Activated CD8-positive, alpha-beta memory T cell treated with anti-CD3 and anti-CD28 coated beads for 1 hour (primary cell): ENCODE measurements around the gene SLC51B.
"Not testable (repeated sequence)": the region's sequence is repeated elsewhere in the genome, so short reads cannot be mapped to it uniquely, and the experiment has no call there.

Experiments used
- DNase-seq, 2 donors: peaks; one replicate each; pipeline ENCODE4 v3.0.0-alpha.2; 2020; ENCODE audit warnings: low read depth in 1 of 2; ENCODE audit errors: extremely low read depth in 1 of 2

The SLC51B gene

GRCh38 chr15:65044724-65045481 lies at the start of gene SLC51B:
SLC51B (plus strand) TSS chr15:65045387; CDS start chr15:65050005, 4,618 bp downstream.
- no peak for DNase-seq

DNA sequence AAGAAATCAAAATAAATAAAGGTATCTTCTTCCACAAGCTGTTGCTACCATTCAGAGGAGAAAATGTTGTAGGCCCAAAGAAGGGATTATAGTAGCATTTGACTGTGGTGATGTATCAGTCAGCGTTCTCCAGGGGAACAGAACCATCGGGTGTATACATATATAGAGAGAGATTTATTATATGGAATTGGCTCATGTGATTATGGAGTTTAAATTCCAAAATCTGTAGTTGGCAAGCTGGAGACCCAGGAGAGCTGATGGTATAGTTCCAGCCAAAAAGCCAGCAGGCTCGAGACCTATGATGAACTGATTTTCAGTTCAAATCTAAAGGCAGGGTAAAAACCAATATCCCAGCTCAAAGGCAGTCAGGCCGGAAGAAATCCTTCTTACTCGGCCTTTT lies 48.1 kb upstream of the SLC51B start:
- no peak for DNase-seq

- no peak for DNase-seq
These were observed 47.3 kb upstream of the SLC51B start for GRCh38 chr15:64997745-64998375.

GRCh38 chr15:65004993-65005392 lies 40.2 kb upstream of the SLC51B start:
- no peak for DNase-seq

GRCh38 chr15:65006876-65007275 lies 38.3 kb upstream of the SLC51B start:
- no peak for DNase-seq

- no peak for DNase-seq
These were observed 36.2 kb upstream of the SLC51B start for GRCh38 chr15:65008983-65009382.

GRCh38 chr15:65011198-65011597 lies 34.0 kb upstream of the SLC51B start:
- DNase-seq, result not testable (repeated sequence)

DNA sequence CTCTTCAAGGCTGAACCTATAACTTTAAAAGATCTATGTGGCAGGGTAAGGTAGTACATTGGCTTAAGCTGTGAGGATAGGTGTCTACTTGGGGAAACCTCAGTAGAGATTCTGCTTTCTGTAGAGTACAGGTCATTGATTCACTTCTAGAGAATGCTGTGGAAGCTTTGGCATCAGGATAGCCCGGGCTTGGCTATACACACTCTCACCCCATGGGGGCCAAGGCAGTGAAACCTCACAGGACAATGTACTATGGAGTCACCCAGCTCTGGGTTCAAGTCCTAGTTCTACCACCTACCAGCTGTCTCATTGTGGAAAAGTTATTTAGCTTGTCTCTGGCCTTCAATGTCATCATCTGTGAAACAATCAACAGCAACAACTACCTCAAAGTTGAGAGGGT lies 24.8 kb upstream of the SLC51B start:
- DNase-seq, result no peak

DNA sequence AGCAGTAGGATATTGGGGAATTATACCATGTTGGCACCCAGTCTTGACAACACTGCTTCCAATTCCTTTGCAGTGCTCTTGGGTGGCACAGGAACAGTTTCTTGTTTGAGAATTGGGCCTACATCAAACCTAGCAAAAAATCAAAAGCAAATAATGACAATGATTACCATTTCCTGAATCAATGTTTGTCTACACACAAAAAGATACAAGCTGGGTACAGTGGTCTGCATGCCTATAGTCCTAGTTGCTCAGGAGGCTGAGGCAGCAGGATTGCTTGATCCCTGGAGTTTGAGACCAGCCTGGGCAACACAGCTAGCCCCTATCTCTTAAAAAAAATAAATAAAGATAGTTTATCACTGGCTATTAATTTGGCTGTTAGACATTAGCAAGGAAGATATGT lies 23.7 kb upstream of the SLC51B start:
- no peak for DNase-seq

DNA sequence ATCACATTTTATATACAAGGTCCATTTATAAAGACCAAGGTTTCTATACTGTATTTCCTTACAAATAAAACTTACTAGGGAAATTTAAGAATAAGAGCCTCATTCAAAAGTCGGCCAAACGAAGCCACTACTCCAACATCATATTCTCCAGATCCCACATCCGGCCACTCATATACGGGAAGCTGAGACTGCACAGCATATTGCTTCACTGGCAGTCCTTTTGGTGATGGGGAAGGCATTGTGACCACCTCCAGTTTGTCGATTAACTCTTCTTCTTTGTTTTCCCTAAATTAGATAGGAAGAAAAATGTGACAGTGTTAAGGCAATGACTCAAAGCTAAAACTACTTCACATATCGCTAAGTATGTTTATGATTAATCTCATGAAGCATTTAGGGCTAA lies 18.4 kb upstream of the SLC51B start:
- DNase-seq, result no peak

GRCh38 chr15:65027593-65027992 lies 17.6 kb upstream of the SLC51B start:
- DNase-seq, result no peak

DNA sequence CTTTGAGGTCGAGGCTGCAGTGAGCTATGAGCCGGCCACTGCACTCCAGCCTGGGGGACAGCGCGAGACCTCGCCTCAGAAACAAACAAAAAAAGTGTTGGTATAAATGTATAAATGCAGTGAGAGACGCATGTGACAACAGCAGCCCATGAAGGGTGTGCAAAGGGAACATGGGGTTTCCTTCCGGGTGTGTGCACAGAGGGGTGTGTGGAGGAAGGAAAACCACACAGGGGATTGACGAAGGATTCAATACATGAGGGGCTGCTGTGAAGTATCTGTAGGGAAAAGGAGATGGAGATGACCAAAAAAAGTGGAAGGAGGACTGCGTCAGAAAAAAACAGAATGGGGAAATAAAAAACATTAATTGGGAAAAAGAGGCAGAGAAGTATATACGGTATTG lies 16.8 kb upstream of the SLC51B start:
- no peak for DNase-seq

DNA sequence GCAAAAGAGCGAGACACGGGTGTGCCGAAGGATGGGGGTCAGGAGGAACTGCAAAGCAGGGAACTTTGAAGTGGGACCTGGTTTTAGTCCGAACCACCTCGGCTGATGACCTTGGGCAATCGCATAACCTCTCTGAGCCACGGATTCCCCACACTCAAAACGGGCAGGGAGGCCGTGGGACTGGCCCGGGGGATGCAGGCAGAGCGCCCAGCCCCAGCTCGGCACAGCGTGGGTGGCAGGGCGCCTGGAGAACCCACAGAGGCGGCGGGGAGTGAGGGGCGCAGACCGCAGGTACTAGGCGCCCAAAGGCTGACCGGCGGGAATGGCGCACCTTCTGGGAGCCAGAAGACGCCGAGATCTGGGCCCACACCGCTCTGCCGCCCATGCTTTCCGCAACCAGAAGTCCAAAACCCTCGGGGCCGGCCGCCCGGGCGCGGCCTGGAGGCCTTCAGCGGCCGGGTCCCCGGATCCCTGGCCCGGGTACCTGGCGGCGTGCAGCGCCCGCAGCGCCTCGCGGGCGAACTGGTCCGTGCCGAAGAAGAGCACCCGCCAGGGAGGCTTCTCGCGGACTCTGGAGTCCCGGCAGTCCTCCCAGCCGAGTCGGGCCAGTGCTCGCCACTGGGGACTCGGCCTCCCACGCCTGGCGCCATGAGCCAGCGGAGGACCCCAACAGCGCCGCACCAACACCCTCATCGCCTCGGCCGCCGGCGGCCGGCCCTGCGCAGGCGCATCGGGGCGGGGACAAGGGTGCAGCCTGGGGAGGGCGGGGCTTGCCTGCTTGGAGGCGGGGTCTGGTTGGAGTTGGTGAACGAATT lies 16.1 kb upstream of the SLC51B start, which contains the start of gene MTFMT:
Gene MTFMT, minus strand, starts transcription at position 719 of the 815 bp plus-strand sequence. Its CDS starts 26 bp downstream, at position 693.
- DNase-seq, result peak; percentile 80 to 94

DNA sequence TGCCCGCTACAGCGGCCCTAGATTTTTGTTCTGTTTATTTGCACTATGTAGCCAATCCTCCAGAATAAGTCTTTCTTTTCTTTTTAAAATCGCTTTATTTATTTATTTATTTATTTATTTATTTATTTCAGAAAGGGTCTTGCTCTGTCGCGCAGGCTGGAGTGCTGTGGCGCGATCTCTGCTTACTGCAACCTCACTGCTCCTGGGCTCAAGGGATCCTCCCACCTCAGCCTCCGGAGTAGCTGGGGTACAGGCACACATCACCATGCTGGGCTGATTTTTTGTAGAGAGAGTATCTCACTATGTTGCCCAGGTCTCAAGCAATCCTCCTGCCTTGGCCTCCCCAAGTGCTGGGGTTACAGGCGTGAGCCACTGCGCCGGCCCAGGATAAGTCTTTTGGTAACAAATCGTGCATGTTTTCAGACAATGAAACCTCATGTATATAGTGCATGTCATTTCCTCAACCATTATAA lies 15.4 kb upstream of the SLC51B start:
- DNase-seq, result no peak

DNA sequence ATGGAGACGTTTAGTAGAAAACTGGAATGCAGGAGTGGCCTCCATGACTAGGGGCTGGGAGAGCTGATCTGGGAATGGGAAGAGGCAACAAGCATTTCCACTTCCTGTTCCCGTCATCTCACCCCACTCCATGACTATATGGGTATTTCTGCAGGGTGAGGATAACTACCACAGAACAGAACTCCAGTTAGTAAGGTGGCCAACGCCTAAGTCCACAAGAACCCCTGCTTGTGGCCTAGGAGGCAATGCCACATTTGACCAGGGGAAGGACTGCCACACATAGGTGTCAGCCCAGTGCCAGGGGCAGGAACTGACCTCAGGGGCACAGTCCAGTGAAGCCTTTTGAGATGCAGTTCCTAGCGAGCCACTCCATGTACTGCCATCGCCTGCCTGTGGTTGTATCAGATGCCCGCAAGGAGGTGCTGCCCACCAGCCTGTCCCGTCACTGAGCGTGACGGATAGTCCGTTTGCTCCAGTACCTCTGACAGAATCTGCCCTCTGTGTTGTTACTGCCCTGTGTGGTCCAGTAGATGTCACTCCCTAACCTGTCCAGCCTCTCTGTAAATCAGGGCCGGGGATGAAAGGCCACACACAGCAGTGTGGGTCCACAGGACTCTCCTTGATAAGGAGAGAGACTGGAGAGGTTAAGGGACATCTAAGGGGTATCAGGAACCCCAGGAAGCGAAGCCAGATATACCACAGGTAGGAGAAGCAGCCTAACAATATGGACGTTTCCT lies 12.2 kb upstream of the SLC51B start:
- no peak for DNase-seq

DNA sequence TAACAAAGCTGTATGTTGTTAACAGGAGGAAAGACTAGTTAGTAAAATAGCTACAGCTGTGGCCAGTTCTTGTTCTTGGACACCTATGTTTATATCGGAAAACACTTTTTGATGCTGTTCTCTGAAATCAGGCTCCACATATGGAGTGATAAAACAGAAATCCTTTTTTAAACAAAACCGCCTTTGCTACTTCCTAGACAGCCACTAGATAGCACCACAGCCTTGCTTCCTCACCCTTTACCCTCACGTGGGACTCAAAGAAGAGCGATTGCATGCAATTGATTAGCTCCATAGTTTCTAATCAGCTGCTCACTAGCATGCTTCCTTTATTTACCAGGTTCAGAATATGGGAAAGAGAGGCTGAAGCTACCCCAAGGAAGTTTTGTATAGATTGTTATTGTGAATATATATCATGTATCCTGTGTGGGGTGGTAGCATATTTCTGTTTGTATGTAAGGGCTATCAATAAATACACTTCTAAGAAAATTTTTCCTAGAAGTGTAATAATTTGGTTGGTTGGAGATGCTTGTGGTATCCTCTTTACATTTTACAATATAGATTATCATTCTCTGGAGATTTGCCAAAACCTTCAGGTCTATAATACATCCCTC lies 11.4 kb upstream of the SLC51B start:
- DNase-seq, result no peak

- DNase-seq, result no peak
These were observed 10.5 kb upstream of the SLC51B start for GRCh38 chr15:65034719-65035118.

- DNase-seq, result no peak
These were observed 7.9 kb upstream of the SLC51B start for GRCh38 chr15:65037309-65037708.

GRCh38 chr15:65038428-65038827 lies 6.8 kb upstream of the SLC51B start:
- DNase-seq, result no peak

DNA sequence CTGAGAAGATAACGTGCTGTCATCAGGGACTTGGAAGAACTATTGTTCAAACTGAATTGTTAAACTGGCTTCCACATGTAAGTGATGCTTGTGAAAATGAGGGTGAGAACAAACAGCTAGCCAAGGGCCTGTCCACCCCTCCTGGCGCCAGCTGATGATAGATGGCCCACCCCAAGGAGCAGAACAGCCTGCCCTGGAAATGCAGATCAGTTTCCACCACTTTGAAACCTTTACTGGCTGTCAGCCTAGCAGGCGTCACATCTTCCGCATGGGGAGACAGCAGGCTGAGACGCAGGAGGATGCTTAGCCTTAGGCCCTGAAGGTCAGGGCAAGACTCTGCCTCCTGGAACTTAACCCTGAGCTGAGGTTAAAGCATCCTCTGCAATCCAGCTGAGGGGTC lies 6.4 kb upstream of the SLC51B start:
- no peak for DNase-seq
